DLD1 (cell line): ENCODE results near the gene GLT6D1.

Experiments
- in situ Hi-C: cut with HindIII; loops from 2 replicates; pipeline ENCODE4 v1.10.0; 2017; ENCODE audit warnings: low sequenced_read_pairs

Gene GLT6D1

DNA sequence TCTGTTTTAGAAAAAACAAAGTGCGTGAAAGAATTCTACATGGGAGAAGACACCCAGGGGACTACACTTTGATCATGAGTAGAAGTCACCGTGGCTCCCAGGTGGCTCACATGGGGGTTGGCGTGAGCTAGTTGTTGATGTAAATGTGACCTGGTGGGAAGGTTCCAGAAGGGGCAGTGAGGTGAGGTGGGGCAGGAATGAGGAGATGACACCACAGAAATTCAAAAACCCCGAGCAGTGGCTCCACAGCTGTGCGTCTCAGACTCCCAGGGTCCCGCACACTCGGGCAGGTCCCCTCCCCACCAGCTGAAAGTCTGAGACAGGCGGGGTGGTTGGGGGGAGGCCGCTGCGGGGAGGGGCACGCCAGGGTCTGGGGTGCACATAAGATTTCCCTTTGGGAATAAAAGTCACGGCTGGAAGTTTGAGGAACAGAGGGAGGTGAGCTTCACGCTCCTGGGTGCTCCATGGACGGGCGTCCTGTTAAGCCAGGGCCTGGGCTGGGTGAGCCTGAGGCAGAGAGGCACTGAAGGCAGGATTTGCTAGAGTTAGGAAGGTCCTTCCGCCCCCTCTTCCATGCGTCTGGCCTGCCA, 29.9 kb downstream of the GLT6D1 start:
- in situ Hi-C loops: no loop called here

DNA sequence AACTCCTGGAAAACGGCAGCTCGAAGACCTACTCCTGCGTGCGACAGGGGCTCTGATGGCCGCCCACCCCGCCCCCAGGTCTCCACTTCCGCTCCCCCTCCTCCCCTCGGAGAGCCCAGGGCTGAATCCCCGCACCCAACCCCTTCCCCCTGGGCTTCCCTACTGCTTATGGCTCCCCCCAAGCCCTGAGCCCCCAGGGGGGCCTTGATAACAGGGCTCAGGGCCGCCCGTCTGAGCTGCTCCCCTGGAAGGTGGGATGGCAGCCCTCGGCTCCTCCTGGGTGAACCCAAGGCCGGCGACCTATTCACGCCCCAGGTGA, 30.4 kb downstream of the GLT6D1 start:
- in situ Hi-C loops: no loop called here

DNA sequence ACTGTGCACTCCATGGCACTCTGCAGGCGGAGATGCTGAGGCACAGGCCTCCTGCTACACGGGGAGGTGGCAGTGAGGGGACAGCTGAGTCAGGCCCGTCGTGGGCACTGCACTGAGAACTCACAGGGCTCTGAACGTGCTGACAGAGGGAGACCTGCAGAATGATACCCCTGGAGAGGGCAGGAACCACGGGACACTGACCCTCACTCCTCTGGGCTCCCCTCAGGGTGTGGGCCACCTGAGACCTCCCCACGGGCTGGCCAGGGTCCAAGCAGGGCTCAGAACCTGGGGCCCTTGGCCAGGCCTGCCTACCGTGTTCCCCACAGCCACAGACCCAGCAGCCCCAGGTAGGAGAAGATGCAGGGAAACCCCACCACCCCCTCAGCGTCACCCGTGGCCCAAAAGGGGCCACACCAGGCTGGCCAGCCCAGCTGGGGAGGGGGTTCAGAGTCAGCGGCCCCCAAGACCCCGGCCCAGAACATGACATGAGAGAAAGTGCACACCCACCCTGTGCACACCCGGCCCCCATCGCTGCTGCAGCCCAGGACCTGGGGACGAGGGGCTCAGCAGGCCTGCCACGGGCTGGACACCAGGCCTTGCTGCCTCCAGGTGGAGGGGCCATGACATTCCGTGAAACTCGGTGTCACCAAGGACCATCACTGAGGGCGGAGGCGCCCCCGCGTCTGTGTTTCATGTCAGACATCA, 30.9 kb downstream of the GLT6D1 start:
- in situ Hi-C loops: no loop called here

DNA sequence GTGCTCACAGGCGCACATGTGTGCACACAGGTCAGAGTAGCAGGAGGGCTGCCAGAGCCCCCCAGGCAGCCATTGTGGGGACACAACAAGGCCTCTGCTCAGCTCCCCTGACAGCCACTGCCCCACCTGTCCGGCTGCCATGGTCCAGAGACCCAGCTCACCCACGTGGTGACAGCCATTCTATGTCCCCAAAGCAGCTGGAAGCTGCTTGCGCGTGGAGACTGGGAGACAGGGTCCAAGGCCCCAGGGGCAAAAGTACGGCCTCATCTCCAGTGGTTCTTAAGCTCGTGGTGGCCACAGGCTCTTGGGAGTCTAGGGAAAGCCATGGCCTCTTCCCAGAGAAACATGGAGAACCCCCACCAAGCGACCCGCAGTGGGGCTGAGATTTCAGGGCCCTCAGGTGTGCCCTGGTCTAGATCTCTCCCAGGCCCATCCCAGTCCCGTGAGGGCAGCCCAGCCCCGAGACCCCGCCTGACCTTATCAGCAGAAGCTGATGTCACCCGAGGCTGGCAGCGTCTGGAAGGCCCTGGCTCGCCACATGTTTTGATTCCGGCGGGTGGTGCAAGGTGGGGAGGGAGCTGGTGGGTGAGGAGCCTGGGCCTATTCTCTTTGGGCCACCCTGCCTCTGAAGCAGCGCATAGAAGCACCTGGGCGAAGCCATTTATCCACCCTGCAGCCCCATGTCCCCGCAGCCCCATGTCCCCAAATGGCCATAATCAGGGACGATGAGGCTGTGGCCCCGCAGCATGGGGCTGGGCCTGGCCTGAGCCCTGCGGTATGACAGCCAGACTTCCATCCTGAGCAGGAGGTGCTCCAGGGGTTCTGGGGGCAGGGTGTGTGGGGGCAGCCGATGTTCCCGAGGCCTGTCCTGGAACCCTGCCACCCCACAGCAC, 31.7 kb downstream of the GLT6D1 start:
- in situ Hi-C loops: no loop called here

DNA sequence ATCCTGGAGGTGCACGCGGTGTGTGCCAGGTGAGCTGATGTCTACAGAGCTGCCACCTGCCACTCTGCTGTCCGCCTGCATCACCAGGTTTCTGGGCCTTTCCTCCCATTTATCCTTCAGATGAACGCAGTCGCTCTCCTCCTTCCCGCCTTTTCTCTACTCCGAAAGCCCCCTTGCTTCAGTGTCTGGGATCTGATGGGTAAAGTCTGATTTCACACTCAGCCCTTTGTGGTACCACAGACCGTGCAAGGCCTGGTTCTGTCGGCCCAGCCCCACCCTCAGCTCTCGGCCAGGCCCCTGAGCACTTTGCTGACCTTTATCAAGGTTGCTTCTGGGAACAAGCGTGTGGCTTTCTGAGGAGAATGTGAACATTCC, 32.5 kb downstream of the GLT6D1 start:
- in situ Hi-C loops: no loop called here

DNA sequence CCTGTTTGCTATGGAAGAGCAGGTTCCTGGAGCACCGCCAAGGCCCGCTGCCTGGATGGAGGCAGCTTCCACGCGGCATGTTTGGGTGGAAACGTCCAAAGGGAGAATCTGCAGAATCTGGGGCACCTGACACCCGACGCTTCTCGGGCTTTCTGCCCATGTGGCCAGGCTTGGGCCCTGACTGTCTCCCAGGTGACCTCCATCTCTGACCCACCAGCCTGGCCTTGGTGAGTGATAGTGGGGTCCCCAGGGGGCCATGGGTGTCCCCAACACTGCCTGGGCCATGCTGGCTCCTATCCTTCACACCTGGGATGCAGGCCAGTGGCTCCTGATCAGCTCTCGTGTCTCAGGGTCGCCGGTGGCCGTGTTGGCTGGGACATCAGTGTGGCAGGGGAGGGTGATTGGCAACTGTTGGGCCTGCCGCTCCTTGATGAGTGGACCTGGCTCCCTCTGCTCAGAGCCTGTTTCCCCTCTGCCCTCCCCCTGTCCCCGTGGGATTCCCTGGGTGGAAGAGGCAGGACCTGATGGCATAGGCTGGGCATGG, 34.0 kb downstream of the GLT6D1 start:
- in situ Hi-C loops: no loop called here

DNA sequence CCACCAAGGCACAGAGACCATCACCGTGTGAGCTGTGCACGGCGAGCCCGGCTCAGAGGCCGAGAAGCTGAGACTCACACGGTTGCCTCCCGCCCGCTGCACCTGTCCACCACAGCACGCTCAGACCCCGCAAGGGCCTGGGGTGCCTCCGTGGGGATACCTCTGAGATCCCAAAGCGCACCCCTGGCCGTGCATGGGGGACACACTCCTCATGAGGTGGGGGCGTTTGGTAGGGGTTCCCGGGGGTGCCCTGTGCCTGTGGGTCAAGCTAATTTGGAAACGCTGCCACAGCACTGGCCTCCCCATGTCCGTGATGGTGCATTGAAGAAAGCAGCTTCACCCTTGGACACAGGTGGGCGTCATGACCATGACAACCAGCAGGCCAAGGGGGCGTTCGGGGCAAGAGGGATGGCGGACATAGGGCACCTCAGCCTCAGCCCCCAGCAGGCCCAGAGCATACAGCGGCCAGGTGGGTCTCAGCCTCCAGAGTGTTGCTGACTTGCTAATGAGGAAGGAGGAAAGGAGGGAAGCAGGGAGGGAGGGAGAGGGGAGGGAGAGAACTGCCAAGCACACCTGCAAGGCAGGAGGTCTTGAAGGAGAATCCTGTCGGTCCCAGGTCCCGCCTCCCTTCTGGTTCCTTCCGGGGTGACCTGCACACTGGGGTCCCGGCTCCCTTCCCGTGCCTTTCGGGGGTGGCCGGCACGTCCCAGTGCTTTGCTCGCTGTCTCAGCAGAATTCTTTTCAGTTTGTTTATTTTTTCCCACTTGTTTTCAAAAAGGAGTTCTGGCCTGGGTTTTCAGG, 34.7 kb downstream of the GLT6D1 start:
- in situ Hi-C loops: no loop called here

DNA sequence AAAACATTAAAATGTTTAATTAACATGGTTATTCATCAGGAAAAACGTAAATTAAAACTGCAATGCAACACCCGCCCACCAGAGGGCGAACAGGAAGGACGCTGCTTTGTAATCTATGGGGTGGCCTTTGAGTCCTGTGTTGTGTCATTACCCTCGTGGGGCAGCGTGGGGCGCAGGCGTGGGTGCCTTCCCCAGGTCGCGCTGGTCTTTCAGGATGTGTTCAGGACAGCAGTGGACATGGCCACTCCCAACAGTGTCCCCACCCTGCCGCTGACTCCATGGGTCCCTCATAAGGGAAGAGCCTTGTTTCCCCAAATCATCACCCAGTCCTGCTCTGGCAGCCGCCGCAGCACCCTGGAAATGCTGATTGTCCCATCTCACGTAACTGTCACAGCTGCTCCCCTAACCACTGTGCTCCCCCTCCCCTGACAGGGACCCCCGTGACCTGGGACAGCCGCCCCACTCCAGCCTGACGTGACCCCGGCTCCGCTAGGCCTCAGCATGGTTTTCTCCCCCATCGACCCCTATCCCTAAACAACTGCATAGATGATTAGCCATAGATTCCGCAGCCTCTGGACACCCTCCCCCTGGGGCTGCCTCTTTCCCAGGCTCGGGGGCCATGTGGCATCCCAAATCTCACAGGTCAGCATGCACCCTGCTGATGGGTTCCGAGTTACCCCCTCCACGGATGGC, 36.4 kb downstream of the GLT6D1 start:
- in situ Hi-C loops: no loop called here

DNA sequence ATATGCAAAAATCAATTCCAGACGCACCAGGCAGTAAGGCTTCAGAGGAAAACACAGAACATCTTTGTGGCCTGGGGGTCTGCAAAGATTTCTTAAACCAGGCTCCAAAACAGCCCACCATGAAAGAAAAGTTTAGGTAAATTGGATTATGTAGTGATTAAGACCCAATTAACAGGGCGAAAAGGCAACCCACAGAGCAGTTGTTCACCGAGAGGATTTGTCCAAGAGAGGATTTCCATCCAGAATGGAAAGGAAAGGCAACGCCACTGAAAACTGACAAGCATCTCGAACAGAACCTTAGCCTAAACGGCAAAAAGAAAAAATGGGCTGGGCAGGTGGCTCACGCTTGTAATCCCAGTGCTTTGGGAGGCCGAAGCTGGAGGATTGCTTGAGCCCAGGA, 37.4 kb downstream of the GLT6D1 start:
- in situ Hi-C loops: no loop called here

DNA sequence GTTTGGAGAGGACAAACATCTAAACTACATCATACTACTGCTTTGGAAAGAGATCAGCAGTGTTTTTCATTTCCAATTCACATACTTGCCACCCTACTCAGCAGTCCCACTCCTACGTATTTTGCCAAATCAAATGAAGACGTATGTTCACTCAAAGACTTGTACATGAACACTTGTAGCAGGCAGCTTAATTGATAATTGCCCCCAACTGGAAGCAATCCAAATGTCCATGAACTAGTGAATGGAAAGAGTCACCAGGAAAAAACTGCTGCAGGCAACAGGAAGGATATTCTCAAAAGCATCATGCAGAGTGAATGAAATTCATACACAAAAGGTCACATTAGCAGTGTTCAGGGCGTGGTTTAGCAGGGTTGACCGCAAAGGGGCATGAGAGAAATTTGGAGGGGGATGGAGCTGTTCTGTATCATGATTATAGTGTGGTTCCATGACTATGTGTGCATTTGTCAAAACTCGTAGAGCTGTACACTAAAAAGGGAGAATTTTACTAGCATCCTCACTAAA, 39.0 kb downstream of the GLT6D1 start:
- in situ Hi-C loops: no loop called here

DNA sequence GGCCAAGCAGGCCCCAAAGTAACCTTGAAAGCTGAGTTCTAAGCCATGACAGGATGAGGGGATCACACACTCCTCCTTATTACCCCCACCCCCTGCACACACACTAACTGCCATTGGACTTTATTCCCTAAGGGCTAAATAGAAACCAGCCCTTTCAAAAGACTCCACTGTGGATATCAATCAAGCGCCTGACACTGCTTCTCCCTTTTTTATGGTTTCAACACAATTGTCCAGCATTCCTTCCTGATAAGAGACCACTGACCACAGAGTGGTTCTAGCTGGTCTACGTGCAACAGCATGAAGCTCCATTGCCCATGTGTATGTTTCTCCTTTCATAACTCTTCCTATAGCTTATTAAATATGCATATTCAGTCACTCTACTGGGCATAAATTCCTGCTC, 43.1 kb downstream of the GLT6D1 start:
- in situ Hi-C loops: no loop called here

DNA sequence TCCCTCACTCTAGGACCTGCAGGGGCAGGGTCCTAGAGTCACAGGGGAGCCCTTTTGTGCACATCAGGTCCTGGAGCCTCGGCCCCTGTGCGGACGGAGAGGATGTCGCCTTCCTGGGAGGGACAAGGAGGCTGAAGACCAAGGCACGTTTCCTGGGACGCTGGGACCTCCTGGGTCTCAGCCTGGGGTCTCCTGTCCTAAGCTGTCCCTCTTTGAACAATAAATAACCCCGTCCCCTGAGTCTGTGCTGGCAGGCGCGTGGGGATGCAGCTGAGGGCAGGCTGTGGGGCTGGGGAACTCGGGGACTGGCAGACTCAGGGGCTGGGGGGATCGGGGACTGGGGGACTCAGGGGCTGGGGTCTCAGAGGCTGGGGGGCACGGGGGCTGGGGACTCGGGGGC, 46.7 kb downstream of the GLT6D1 start:
- in situ Hi-C loops: no loop called here

DNA sequence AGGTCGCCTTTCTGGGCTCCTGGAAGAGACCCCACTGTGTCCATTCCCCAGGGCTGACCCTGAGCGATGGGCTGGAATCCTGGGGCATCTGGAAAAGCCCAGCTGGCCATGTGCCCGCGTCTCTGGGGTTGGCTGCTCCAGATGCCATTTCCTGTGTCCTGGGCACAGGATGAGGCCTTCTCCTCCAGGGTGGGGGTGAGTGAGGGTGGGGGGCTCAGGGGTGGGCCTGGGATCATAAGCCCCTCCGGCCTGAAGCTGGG, 47.1 kb downstream of the GLT6D1 start:
- in situ Hi-C loops: no loop called here

DNA sequence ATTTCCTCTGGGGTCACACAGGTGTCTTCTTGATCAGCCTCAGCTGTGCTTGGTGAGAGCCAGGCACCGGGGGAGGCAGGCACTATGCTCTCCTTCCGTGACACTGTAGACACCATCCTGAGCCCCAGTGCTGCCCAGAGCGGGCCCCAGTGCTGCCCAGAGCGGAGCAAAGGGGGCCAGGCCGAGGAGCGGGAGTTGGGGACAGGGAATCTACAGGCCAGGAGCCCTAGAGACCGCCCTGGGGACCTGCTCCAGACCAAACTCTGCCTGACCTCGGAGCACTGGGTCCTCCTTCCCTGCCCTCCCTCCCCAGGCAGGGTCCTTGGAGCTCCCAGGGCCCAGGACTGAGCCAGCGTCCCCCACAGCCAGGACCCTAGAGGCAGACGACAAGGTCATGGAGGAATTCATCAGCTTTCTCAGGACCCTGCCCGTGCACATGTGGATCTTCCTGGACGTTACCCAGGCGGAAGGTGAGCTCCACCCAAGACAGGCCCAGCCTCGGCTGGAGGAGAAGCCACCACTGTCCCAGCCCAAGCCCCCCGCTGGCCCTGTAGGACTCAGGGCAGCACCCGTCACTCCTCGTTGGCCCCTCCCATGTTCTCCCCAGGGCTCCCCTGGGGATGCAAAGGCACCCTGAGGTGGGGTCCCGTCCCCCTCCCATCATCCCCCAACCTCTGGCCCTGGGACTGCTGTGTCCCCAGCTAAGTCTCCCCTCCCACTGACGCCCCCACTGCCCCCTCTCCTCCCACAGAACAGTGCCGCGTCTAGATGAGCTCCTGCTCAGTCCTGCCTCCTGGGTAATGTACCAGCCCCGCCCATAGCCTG, 47.6 kb downstream of the GLT6D1 start:
- in situ Hi-C loops: no loop called here

DNA sequence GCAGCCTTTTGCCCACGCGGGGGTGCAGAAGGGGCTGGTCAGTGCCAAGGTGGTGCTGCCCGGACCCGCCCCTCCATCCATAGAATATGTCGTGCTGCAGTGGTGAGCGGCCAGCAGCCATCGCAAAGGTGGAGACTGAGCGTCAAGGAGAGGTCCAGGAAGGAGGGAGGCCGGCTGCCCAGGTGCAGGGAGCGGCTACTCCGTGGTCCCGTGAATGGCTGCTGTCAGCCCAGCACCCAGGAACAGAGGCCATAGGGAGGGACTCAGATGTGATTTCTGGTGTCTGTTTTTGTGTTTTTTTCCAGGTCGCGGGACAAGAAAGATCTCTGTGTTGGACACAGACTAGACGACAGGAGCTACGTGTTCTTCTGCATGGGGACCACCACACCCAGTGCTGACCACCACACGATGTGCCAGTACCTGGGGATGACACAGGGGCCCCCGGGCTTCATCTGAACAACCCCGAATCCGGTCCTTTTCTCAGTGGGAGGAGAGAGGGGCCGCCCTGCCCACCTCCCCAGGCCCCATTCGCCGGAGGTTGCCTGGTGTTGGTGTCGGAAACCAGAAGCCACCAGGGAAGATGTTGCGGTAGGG, 48.8 kb downstream of the GLT6D1 start:
- in situ Hi-C loops: no loop called here

DNA sequence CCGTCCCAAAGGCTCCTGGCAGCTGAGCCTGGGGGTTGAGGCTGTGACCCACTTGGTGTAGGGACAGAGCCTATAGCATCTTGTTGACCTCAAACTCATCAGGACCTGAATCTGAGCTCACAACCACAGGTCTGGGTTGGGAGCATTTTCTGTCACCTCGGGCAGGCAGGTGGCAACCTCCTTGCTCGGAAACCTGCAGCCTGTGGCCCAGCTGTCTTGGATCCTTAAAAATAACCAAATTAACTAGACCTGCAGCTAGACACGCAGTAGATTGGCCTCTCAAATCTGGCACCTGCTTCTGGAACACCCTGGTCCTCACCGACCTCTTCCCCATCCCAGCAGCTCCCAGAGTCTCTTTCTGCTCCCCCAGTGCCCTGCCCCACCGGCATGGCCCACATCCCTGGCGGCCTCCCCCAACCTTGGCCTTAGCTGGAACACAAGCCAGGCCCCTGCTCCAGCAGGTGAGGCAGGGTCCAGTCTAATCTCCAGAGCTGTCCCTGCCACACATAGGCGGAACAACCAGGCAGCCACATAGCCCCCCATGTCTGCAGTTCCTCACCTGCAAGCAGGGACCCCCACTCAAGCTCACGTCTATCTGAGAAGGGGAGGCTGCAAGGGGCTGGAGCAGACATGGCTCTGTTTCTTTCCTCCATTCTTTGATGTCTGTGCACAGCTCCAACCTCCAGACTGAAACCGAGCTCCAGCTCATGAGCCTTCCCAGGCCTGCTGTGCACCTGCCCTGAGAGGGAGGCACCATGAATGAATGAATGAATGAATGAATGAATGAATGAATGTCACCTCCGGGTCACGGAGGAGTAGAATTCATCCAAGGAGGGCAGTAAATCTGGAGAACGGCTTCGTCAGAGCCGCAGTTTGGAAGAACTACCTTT, 49.5 kb downstream of the GLT6D1 start:
- in situ Hi-C loops: no loop called here

DNA sequence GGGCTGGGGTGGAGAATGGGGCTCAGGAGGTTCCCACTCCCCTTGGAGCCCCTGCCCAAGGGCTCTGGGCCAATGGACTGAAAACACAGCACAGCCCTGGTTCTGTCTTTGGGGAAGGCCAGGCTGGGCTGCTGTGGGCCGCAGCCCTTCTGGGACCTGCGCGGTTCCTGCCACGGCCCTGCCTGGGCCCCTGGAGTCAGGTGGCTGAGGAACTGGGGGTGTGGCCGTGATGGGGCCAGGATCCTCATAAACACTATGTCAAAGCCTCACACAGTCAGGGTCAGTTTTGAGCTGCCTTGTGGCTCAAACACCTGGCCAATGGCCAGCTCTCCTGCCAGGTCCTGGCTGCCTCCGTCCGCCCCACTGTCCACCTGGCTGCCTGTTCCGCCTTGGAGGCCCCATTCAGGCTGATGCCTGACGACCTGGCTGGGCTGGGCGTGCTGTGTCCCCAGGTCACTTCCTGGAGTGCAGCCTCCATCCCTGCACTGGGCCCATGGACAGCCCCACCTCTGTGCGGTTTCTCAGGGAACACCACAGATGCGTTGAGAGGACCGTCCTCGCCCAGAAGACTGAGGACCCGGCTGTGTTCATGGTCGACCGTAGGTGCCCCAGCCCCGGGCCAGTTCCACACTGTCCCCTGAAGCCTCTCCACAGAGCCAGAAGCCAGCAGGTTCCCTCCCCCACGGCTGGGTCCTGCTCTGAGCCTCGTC, 50.3 kb downstream of the GLT6D1 start:
- in situ Hi-C loops: no loop called here

DNA sequence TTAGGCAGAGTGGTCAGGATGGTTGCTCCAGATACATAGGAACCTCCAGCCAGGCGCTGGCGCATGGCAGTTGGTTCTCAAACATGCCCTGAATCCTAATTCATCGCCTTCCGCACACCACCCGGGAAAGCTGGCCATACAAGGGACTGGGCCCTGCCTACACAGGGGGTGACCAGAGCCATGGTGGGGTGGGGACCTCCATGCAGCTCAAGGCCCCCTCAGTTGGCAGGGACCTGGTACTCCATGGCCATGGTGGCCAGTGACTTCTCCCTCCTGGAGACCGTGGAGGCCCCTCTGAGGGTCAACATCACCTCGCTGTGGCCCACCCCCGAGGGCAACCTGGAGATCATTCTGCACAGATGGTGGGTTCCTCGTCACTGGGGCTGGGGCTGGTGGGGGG, 51.0 kb downstream of the GLT6D1 start:
- in situ Hi-C loops: no loop called here
